CD4-positive, alpha-beta T cell treated with Interferon gamma for 1 hour (primary cell): ENCODE data around the gene ABCB4.

Source experiments
- DNase-seq: peaks from one replicate; pipeline ENCODE4 v3.0.0-alpha.2; 2020

Gene ABCB4

GRCh38 chr7:87416682-87417587 is 58.5 kb downstream of the ABCB4 start:
- peak; percentile 8 for DNase-seq

- DNase-seq, result no peak
Observed at GRCh38 chr7:87414794-87415188, 60.7 kb downstream of the ABCB4 start.

- no peak for DNase-seq
Observed at GRCh38 chr7:87413951-87414793, 61.3 kb downstream of the ABCB4 start.

GRCh38 chr7:87413029-87413428 is 62.5 kb downstream of the ABCB4 start:
- no peak for DNase-seq

GRCh38 chr7:87411186-87411585 is 64.3 kb downstream of the ABCB4 start:
- no peak for DNase-seq

- DNase-seq, result no peak
Observed at GRCh38 chr7:87404674-87405073, 70.8 kb downstream of the ABCB4 start.

GRCh38 chr7:87398446-87398845 is 77.0 kb downstream of the ABCB4 start:
- DNase-seq, result no peak

GRCh38 chr7:87395442-87396020 is 79.9 kb downstream of the ABCB4 start:
- no peak for DNase-seq

- no peak for DNase-seq
Observed at GRCh38 chr7:87391020-87391701, 84.3 kb downstream of the ABCB4 start.

- no peak for DNase-seq
Observed at GRCh38 chr7:87380905-87381304, 94.6 kb downstream of the ABCB4 start.

- DNase-seq, result no peak
Observed at GRCh38 chr7:87375662-87376435, 99.6 kb downstream of the ABCB4 start.

GRCh38 chr7:87370660-87371180 is 104.8 kb downstream of the ABCB4 start:
- no peak for DNase-seq

- no peak for DNase-seq
Observed at GRCh38 chr7:87369216-87369615, 106.3 kb downstream of the ABCB4 start.

GRCh38 chr7:87364246-87364645 is 111.2 kb downstream of the ABCB4 start:
- no peak for DNase-seq

GRCh38 chr7:87363342-87363741 is 112.1 kb downstream of the ABCB4 start:
- DNase-seq, result no peak

GRCh38 chr7:87361320-87361719 is 114.2 kb downstream of the ABCB4 start:
- no peak for DNase-seq

- no peak for DNase-seq
Observed at GRCh38 chr7:87359366-87359765, 116.1 kb downstream of the ABCB4 start.

GRCh38 chr7:87356448-87356847 is 119.0 kb downstream of the ABCB4 start:
- DNase-seq, result no peak

- no peak for DNase-seq
Observed at GRCh38 chr7:87354749-87355148, 120.7 kb downstream of the ABCB4 start.
